Esophagus (tissue), 2 donors: ENCODE data around the gene IGFALS. TPM values are rescaled to one million over a fixed set of nuclear protein-coding genes. Genes with fewer than 3 reads are reported as not detected.

ENCODE experiments used
- H3K27ac ChIP-seq, 2 donors: one replicate each; pipeline ENCODE4 v1.5.1; 2013; ENCODE audit warnings: low read depth in 2 of 2, mild to moderate bottlenecking in 2 of 2, inconsistent platforms in 1 of 2, low read length in 1 of 2, moderate library complexity in 1 of 2
- H3K27me3 ChIP-seq, 2 donors: one replicate each; pipeline ENCODE4 v1.6.1; 2013; ENCODE audit warnings: low read length in 2 of 2, control low read depth in 1 of 2, mild to moderate bottlenecking in 1 of 2; ENCODE audit not compliant: insufficient read depth in 2 of 2, control insufficient read depth in 1 of 2
- H3K36me3 ChIP-seq, 2 donors: one replicate each; pipeline ENCODE4 v1.6.1; 2013; ENCODE audit warnings: low read length in 1 of 2; ENCODE audit not compliant: control insufficient read depth in 2 of 2, insufficient read depth in 2 of 2
- H3K4me1 ChIP-seq, 2 donors: one replicate each; pipeline ENCODE4 v1.6.1; 2013; ENCODE audit warnings: low read length in 1 of 2; ENCODE audit not compliant: control insufficient read depth in 2 of 2, insufficient read depth in 2 of 2
- H3K4me3 ChIP-seq, 2 donors: one replicate each; pipeline ENCODE4 v1.5.1; 2013; ENCODE audit warnings: low read length in 2 of 2, mild to moderate bottlenecking in 2 of 2, low read depth in 1 of 2, moderate library complexity in 1 of 2
- H3K9me3 ChIP-seq, 2 donors: one replicate each; pipeline ENCODE4 v1.6.1; 2013; ENCODE audit warnings: mild to moderate bottlenecking in 2 of 2, low read depth in 1 of 2, low read length in 1 of 2, moderate library complexity in 1 of 2; ENCODE audit not compliant: control insufficient read depth in 2 of 2, insufficient read depth in 1 of 2
- WGBS, 2 donors: extraction: QIAGEN DNeasy Blood & Tissue Kit; methylation state at CpG; one replicate each; pipeline ENCODE4 v1.1.7; 2013; 5-methylcytosine and 5-hydroxymethylcytosine counted together
- polyA plus RNA-seq, 2 donors: library from polyadenylated mRNA; stranded (reverse); fragments of 200-250 nt; gene quantifications; one replicate each; pipeline ENCODE4 v1.2.3, GENCODE V29; 2013
- donor health status: healthy with polysubstance abuse.
- donor health status: Bipolar disorder and iron deficiency.

The IGFALS gene
- polyA plus RNA-seq, 2 donors: 0.01 to 0.14 TPM

GRCh38 chr16:1785846-1786170 lies 7.7 kb downstream of the IGFALS start:
- Histone ChIP-seq H3K36me3 (peaks cover 0 to 49% of the 10 kb centered on the region in 2 donors), H3K4me1 (peaks cover 8 to 26% of the 10 kb centered on the region in 2 donors), H3K27me3 (no peaks in the 10 kb centered on the region), H3K27ac (no peak overlapping the region), H3K4me3 (no peak overlapping the region), H3K9me3 (no peaks in the 10 kb centered on the region)
- 86 to 88% methylated on average over 14 of the region's 14 CpGs for WGBS, 2 donors

DNA sequence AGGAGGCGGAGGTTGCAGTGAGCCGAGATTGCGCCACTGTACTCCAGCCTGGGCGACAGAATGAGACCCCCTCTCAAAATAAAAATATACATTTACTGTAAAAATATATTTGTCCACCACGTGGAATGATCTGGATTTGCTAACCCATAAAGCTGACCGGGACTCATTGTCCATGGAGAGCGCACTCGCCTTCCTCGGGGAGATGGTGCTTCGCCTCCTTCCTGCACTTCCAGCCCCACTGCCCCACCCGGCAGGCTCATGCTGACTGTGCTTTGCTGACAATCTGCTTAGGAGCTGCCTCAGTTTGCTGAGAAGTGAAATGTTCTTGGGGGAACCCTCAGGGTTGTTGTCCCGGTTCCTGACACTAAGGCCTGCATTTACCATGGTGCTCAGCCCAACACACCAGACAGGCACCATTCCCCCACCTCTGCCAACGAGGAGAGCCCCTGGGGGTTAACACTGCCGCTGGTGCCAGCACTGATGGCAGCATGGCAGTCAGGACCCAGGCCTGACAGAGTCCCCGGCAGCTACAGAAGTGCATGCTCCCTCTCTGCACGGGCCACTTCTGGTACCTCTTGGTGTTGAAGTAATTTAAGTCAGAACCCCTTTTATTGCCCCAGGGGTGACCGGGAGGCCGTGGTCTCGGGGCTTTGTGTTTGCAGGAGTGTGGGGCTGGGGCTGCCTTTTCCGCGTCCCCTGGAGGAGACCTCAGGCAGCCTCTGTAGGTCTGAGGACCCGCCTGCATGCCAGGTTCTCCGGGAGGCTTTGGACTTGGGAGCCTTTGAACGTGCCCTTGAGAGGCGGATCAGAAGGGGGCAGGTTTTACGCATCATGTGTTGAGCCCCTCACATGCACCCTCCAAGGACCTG lies 8.3 kb downstream of the IGFALS start:
- H3K4me3 ChIP-seq: no peak overlapping the region
- peaks cover 0 to 45% of the 10 kb centered on the region in 2 donors for H3K36me3 ChIP-seq
- no peaks in the 10 kb centered on the region for H3K27me3 ChIP-seq
- H3K27ac ChIP-seq: peak overlapping the region in 1 of 2 donors; percentile 26
- no peaks in the 10 kb centered on the region for H3K9me3 ChIP-seq
- H3K4me1 ChIP-seq: peaks cover 8 to 26% of the 10 kb centered on the region in 2 donors
- 84% methylated on average over 26 of the region's 26 CpGs for WGBS, 2 donors

DNA sequence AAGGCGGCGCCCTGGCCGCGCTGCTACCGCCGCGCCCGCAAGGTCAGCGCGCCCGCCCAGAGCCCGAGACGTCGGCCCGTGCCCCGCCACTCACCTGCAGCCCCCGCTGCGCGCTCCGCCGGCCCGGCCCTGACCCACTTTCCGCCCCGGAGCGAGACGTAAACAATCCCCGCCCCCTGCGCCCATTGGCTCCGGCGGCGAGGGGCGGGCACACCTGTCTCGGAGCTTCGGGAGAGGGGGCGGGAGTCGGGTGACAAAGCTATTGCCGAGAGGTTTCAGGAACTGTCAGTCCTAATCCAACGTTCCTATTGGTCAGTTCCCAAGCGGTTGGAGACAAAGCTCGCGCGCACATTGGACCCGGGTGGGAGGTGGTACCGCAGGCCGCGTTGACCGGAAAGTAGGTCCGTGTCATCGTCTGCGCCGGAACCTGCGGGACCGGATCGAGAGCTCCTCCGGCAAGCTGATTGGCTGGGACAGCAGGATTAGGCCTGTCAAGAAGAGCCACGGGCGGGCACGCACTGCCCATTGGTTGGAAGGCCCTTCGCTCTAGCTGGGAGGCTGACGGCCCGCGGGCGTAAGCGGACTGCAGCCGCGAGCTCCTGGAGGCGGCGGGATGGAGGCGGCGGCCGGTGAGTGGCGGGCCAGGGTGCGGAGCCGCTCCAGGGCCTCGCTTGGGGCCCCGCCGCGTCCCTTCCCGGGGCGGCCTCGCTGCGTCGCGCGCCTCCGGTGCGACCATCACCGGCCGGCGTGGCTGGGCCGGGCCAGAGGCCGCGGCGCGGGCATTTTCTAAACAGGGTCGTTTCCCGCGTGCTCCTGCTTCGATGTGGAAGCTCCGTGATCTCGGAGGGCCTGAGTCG lies 10.9 kb downstream of the IGFALS start, which contains the start of the genes NUBP2 and SPSB3:
Gene NUBP2 (plus strand): TSS at position 553 of the 857 bp plus-strand sequence. CDS start 61 bp downstream, at position 614.
Gene SPSB3 (minus strand): TSS at position 164 of the 857 bp plus-strand sequence. CDS start 1,088 bp downstream, outside the sequence.
- peaks cover 0 to 2% of the 10 kb centered on the region in 2 donors for H3K9me3 ChIP-seq
- WGBS, 2 donors: 0% methylated on average over 85 to 102 of the region's 102 CpGs
- peaks cover 0 to 40% of the 10 kb centered on the region in 2 donors for H3K36me3 ChIP-seq
- peaks cover 8 to 16% of the 10 kb centered on the region in 2 donors for H3K4me1 ChIP-seq
- H3K4me3 ChIP-seq: peak within 1 kb of the TSS; percentile 78 to 84
- no peaks in the 10 kb centered on the region for H3K27me3 ChIP-seq
- H3K27ac ChIP-seq: peak within 1 kb of the TSS; percentile 93 to 94

GRCh38 chr16:1781758-1782407 lies 11.6 kb downstream of the IGFALS start:
- 1% methylated on average over 60 to 70 of the region's 70 CpGs for WGBS, 2 donors
- peaks cover 0 to 2% of the 10 kb centered on the region in 2 donors for H3K9me3 ChIP-seq
- H3K4me1 ChIP-seq: peaks cover 8 to 17% of the 10 kb centered on the region in 2 donors
- H3K27me3 ChIP-seq: no peaks in the 10 kb centered on the region
- H3K4me3 ChIP-seq: peak overlapping the region; percentile 75 to 78
- H3K27ac ChIP-seq: peak overlapping the region; percentile 93 to 94
- peaks cover 0 to 39% of the 10 kb centered on the region in 2 donors for H3K36me3 ChIP-seq

- H3K4me3 ChIP-seq: peak overlapping the region; percentile 75 to 78
- peaks cover 0 to 2% of the 10 kb centered on the region in 2 donors for H3K9me3 ChIP-seq
- H3K27me3 ChIP-seq: no peaks in the 10 kb centered on the region
- 61 to 62% methylated on average over 20 of the region's 20 CpGs for WGBS, 2 donors
- peaks cover 9 to 19% of the 10 kb centered on the region in 2 donors for H3K4me1 ChIP-seq
- H3K27ac ChIP-seq: peak overlapping the region; percentile 93 to 94
- H3K36me3 ChIP-seq: peaks cover 0 to 40% of the 10 kb centered on the region in 2 donors
Observed at GRCh38 chr16:1781254-1781653, 12.3 kb downstream of the IGFALS start.

GRCh38 chr16:1780677-1781072 lies 12.8 kb downstream of the IGFALS start:
- H3K27ac ChIP-seq: peak overlapping the region in 1 of 2 donors; percentile 19
- H3K36me3 ChIP-seq: peaks cover 0 to 41% of the 10 kb centered on the region in 2 donors
- H3K27me3 ChIP-seq: no peaks in the 10 kb centered on the region
- WGBS, 2 donors: 71 to 72% methylated on average over 6 of the region's 6 CpGs
- H3K9me3 ChIP-seq: peaks cover 0 to 2% of the 10 kb centered on the region in 2 donors
- H3K4me3 ChIP-seq: peak overlapping the region in 1 of 2 donors; percentile 78
- H3K4me1 ChIP-seq: peaks cover 9 to 19% of the 10 kb centered on the region in 2 donors

- Histone ChIP-seq H3K9me3 (peaks cover 0 to 2% of the 10 kb centered on the region in 2 donors), H3K27ac (peak overlapping the region; percentile 4 to 59), H3K4me1 (peaks cover 9 to 22% of the 10 kb centered on the region in 2 donors), H3K27me3 (no peaks in the 10 kb centered on the region), H3K4me3 (peak overlapping the region; percentile 5 to 16), H3K36me3 (peaks cover 0 to 44% of the 10 kb centered on the region in 2 donors)
- WGBS, 2 donors: 77 to 80% methylated on average over 27 of the region's 27 CpGs
Observed at GRCh38 chr16:1779741-1780676, 13.5 kb downstream of the IGFALS start.

- Histone ChIP-seq H3K9me3 (peaks cover 0 to 2% of the 10 kb centered on the region in 2 donors), H3K4me1 (peaks cover 12 to 28% of the 10 kb centered on the region in 2 donors), H3K4me3 (peak overlapping the region; percentile 5 to 16), H3K27me3 (no peaks in the 10 kb centered on the region), H3K27ac (peak overlapping the region; percentile 4 to 59), H3K36me3 (peaks cover 0 to 44% of the 10 kb centered on the region in 2 donors)
- 79 to 80% methylated on average over 8 of the region's 8 CpGs for WGBS, 2 donors
Observed at GRCh38 chr16:1779234-1779701, 14.2 kb downstream of the IGFALS start.
